A549 (cell line): Measurements from ENCODE around the gene BCKDK. TPM values are rescaled to one million over a fixed set of nuclear protein-coding genes. Genes with fewer than 3 reads are reported as not detected.
"Not testable (repeated sequence)": the region's sequence is repeated elsewhere in the genome, so short reads cannot be mapped to it uniquely, and the experiment has no call there.

ENCODE experiments used
- ATAC-seq, 2 experiments: fragments of 200-7000 bp in 1 of 2; fragments of >200 bp in 1 of 2; cut with Nextera tagmentation in 1 of 2; cut with Tn5 transposase in 1 of 2; 3 replicates each; pipeline versions ENCODE4 v1.8.0 to v1.9.1; 2018 to 2020; ENCODE audit warnings: mild to moderate bottlenecking in 1 of 2, moderate library complexity in 1 of 2
- CTCF ChIA-PET: fragments of 300-600 bp; sonication (Branson Sonifier 250); formaldehyde crosslinking; extraction: SDS; loops from one replicate; lab custom pipeline; 2021; ENCODE audit warnings: antibody characterized with exemption, inconsistent platforms; lab: Yijun Ruan, JAX
- POLR2A ChIA-PET: fragments of 350-600 bp; formaldehyde crosslinking; extraction: SDS; loops from one replicate; lab custom pipeline; 2021; ENCODE audit warnings: antibody characterized with exemption, inconsistent platforms; lab: Yijun Ruan, JAX
- DNase-seq, 2 experiments: peaks; one replicate each; pipeline versions ENCODE4 v3.0.0 to v3.0.0-alpha.2; 2011 to 2016; ENCODE audit warnings: low read depth in 1 of 2, low spot score in 1 of 2
- FAIRE-seq: peaks from 2 replicates; lab custom pipeline; 2011; peaks lifted over from hg19 to GRCh38; lab: Jason Lieb, UNC
- H3K27ac ChIP-seq, 2 experiments: fragments of >200 bp; sonication (Bioruptor Twin); formaldehyde crosslinking; 3 replicates each; pipeline ENCODE4 v1.5.1; 2016 to 2017
- H3K4me1 ChIP-seq: fragments of >200 bp; sonication (Bioruptor Twin); formaldehyde crosslinking; 3 replicates; pipeline ENCODE4 v1.6.1; 2016
- H3K4me2 ChIP-seq: fragments of >200 bp; sonication (Bioruptor Twin); formaldehyde crosslinking; 3 replicates; pipeline ENCODE4 v1.6.1; 2016
- H3K4me3 ChIP-seq: fragments of >200 bp; sonication (Bioruptor Twin); formaldehyde crosslinking; 3 replicates; pipeline ENCODE4 v1.5.1; 2016
- H3K9me3 ChIP-seq: fragments of >200 bp; sonication (Bioruptor Twin); formaldehyde crosslinking; 3 replicates; pipeline ENCODE4 v1.6.1; 2016
- BHLHE40 ChIP-seq: IDR thresholded peaks from 2 replicates; pipeline ENCODE4 v1.6.1; 2012; ENCODE audit warnings: low read depth, low read length, inconsistent platforms
- CBX2 ChIP-seq: fragments of 200-600 bp; sonication (generic); IDR thresholded peaks from 2 replicates; pipeline ENCODE4 v1.6.1; 2016; ENCODE audit warnings: low read depth, mild to moderate bottlenecking, borderline replicate concordance
- CHD2 ChIP-seq: fragments of 150-350 bp; IDR thresholded peaks from 2 replicates; pipeline ENCODE4 v1.6.1; 2014; ENCODE audit warnings: low read length; ENCODE audit not compliant: partially characterized antibody
- CHD4 ChIP-seq: fragments of 200-600 bp; sonication (generic); IDR thresholded peaks from 2 replicates; pipeline ENCODE4 v1.6.1; 2016; ENCODE audit warnings: antibody characterized with exemption, mild to moderate bottlenecking, borderline replicate concordance
- EHF ChIP-seq: fragments of 250-450 bp; sonication (Bioruptor Pico); IDR thresholded peaks from 2 replicates; pipeline ENCODE4 v1.5.0; 2020; ENCODE audit warnings: mild to moderate bottlenecking
- ELK1 ChIP-seq: fragments of 150-350 bp; IDR thresholded peaks from 2 replicates; pipeline ENCODE4 v1.6.1; 2014; ENCODE audit warnings: low read depth, mild to moderate bottlenecking, low read length
- ESRRA ChIP-seq: fragments of 150-350 bp; IDR thresholded peaks from 2 replicates; pipeline ENCODE4 v1.6.1; 2014; ENCODE audit warnings: mild to moderate bottlenecking, low read length, borderline replicate concordance
- FOSB ChIP-seq: fragments of 250-450 bp; sonication (Bioruptor Pico); IDR thresholded peaks from 2 replicates; pipeline ENCODE4 v1.5.0; 2020; ENCODE audit warnings: mild to moderate bottlenecking, moderate library complexity
- GATA3 ChIP-seq: IDR thresholded peaks from 2 replicates; pipeline ENCODE4 v1.6.1; 2012; ENCODE audit warnings: borderline replicate concordance
- HES2 ChIP-seq: fragments of >200 bp; sonication (Bioruptor Twin); formaldehyde crosslinking; IDR thresholded peaks from 2 replicates; pipeline ENCODE4 v1.6.1; 2016
- HEYL ChIP-seq: fragments of 250-450 bp; sonication (Bioruptor Pico); IDR thresholded peaks from 2 replicates; pipeline ENCODE4 v1.8.0; 2021; ENCODE audit warnings: mild to moderate bottlenecking, moderate library complexity
- HOXA7 ChIP-seq: fragments of 250-450 bp; sonication (Bioruptor Pico); IDR thresholded peaks from 2 replicates; pipeline ENCODE4 v1.5.0; 2020; ENCODE audit warnings: mild to moderate bottlenecking, moderate library complexity
- HOXB13 ChIP-seq: fragments of 250-450 bp; sonication (Bioruptor Pico); IDR thresholded peaks from 2 replicates; pipeline ENCODE4 v1.5.0; 2020; ENCODE audit warnings: low read depth, mild to moderate bottlenecking, moderate library complexity
- JUN ChIP-seq, 2 experiments: fragments of >200 bp; sonication (Bioruptor Twin); formaldehyde crosslinking; IDR thresholded peaks; 2 replicates in 1 of 2; 3 replicates in 1 of 2; pipeline ENCODE4 v1.6.1; 2016 to 2017
- KDM1A ChIP-seq: fragments of 200-600 bp; sonication (generic); IDR thresholded peaks from 2 replicates; pipeline ENCODE4 v1.6.1; 2016; ENCODE audit warnings: low read depth, mild to moderate bottlenecking
- NPAS2 ChIP-seq: fragments of 250-450 bp; sonication (Bioruptor Pico); IDR thresholded peaks from 2 replicates; pipeline ENCODE4 v1.8.0; 2022; ENCODE audit warnings: mild to moderate bottlenecking, moderate library complexity, borderline replicate concordance
- NR3C1 ChIP-seq: fragments of >200 bp; sonication (Bioruptor Twin); formaldehyde crosslinking; IDR thresholded peaks from 3 replicates; pipeline ENCODE4 v1.6.1; 2017
- PBX3 ChIP-seq: IDR thresholded peaks from 2 replicates; pipeline ENCODE4 v1.6.1; 2012
- POLR2A ChIP-seq: IDR thresholded peaks from 2 replicates; pipeline ENCODE4 v1.6.1; 2012; ENCODE audit warnings: mild to moderate bottlenecking, low read length
- REST ChIP-seq: fragments of 200-600 bp; sonication (generic); IDR thresholded peaks from 2 replicates; pipeline ENCODE4 v1.6.1; 2016; ENCODE audit warnings: antibody characterized with exemption, mild to moderate bottlenecking, moderate library complexity
- SMC3 ChIP-seq: fragments of >200 bp; sonication (Bioruptor Twin); formaldehyde crosslinking; IDR thresholded peaks from 3 replicates; pipeline ENCODE4 v1.6.1; 2018; ENCODE audit warnings: inconsistent platforms
- ZFP36 ChIP-seq: fragments of 450-650 bp; IDR thresholded peaks from 2 replicates; pipeline ENCODE4 v1.6.1; 2014; ENCODE audit warnings: borderline replicate concordance; ENCODE audit not compliant: partially characterized antibody
- ZNF302 ChIP-seq: fragments of 250-450 bp; sonication (Bioruptor Pico); IDR thresholded peaks from 2 replicates; pipeline ENCODE4 v1.9.0; 2021; ENCODE audit warnings: inconsistent platforms, mild to moderate bottlenecking, moderate library complexity
- ZSCAN20 ChIP-seq: fragments of 250-450 bp; sonication (Bioruptor Pico); IDR thresholded peaks from 2 replicates; pipeline ENCODE4 v1.8.0; 2022; ENCODE audit warnings: mild to moderate bottlenecking, moderate library complexity
- WGBS: methylation state at CpG from one replicate; pipeline ENCODE4 v1.1.6; 2017; ENCODE audit errors: missing lambda C conversion rate; 5-methylcytosine and 5-hydroxymethylcytosine counted together
- polyA plus RNA-seq, 4 experiments: library from polyadenylated mRNA; depleted of rRNA in 3 of 4; stranded (reverse); fragments of >200 nt; fragmentation: RNase III in 1 of 4; extraction: RNeasy Plus Mini Kit Qiagen cat#74134 plus additional on column Dnase treatment in 1 of 4; gene quantifications; 2 replicates in 3 of 4; 3 replicates in 1 of 4; pipeline ENCODE4 v1.2.3, GENCODE V29; 2011 to 2017
- TF ChIP-seq, protein P1 (sequence below): IDR thresholded peaks from 2 replicates; pipeline ENCODE4 v1.6.1; 2012

The BCKDK gene
- polyA plus RNA-seq, 2 of the 4 experiments (the other 2 are of a cell fraction): 20.7 to 36.7 TPM

GRCh38 chr16:31143694-31144148, 35.5 kb downstream of the BCKDK start (continued):
- TF ChIP-seq HEYL (no peak), CHD4 (no peak)
- TF ChIP-seq, all 56 proteins: peak for 0

GRCh38 chr16:31144418-31144817, 36.2 kb downstream of the BCKDK start:
- DNase-seq, H3K27ac ChIP-seq, FAIRE-seq, H3K4me3 ChIP-seq, ATAC-seq, H3K4me2 ChIP-seq, POLR2A ChIA-PET, H3K9me3 ChIP-seq: not testable (repeated sequence)
- H3K4me1 ChIP-seq: peaks cover 16% of the 10 kb centered on the region
- 83% methylated on average over 7 of the region's 7 CpGs for WGBS
- CTCF ChIA-PET: interaction anchor here (0.7 to 6.8 kb wide), 9 partner anchors 13 to 190 kb away, joined by 3 to 166 read pairs (median 9); partner anchors contain the start of genes HSD3B7, KAT8, ZNF646 and ZNF668

DNA sequence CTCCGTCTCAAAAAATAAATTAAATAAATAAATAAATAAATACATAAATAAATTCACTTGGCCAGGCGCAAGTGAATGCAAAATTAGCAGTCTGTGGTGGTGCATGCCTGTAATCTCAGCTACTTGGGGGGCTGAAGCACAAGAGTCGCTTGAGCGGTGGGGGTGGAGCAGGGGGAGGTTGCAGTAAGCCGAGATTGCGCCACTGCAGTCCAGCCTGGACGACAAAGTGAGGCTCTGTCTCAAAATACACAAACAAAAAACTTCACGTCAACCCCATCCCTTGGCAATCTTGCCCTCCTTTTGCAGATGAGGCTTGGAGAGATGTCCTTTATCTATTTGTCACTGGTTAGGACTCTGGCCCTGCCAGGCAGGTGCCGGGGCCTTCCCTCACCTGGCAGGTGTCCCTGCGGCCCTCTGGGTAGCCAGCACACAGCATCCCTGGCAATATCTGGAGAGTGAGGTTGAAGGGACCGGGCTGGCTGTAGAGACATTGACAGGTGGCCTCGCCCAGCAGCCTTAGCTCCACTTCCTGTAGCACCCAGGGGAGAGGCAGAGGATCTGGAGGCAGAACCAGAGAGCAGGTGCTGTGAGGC, 37.3 kb downstream of the BCKDK start:
- no peak overlapping the region for H3K27ac ChIP-seq
- no peak overlapping the region for H3K4me3 ChIP-seq
- no peak for DNase-seq
- WGBS: 71% methylated on average over 11 of the region's 12 CpGs
- no peak for FAIRE-seq
- ChIA-PET CTCF (interaction anchor here (1.1 to 6.8 kb wide), 8 partner anchors 10 to 191 kb away, joined by 3 to 166 read pairs (median 7); partner anchors contain the start of genes HSD3B7, KAT8, PRSS8 and ZNF646), POLR2A (interaction anchor here (0.7 kb wide), 2 partner anchors 313 to 314 kb away, joined by 5 to 8 read pairs; partner anchors contain the start of gene ARMC5)
- ATAC-seq: no peak
- peaks cover 19% of the 10 kb centered on the region for H3K4me1 ChIP-seq
- H3K9me3 ChIP-seq: no peaks in the 10 kb centered on the region
- no peak overlapping the region for H3K4me2 ChIP-seq
- TF ChIP-seq SMC3 (no peak), PBX3 (no peak), ZSCAN20 (CRISPR knock-in tag) (no peak), ZFP36 (no peak), HEYL (no peak), GATA3 (no peak), ESRRA (no peak), CHD2 (no peak), KDM1A (no peak), HES2 (no peak), ELK1 (no peak), CBX2 (no peak)
- TF ChIP-seq, protein P1, sequence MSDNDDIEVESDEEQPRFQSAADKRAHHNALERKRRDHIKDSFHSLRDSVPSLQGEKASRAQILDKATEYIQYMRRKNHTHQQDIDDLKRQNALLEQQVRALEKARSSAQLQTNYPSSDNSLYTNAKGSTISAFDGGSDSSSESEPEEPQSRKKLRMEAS: no peak

DNA sequence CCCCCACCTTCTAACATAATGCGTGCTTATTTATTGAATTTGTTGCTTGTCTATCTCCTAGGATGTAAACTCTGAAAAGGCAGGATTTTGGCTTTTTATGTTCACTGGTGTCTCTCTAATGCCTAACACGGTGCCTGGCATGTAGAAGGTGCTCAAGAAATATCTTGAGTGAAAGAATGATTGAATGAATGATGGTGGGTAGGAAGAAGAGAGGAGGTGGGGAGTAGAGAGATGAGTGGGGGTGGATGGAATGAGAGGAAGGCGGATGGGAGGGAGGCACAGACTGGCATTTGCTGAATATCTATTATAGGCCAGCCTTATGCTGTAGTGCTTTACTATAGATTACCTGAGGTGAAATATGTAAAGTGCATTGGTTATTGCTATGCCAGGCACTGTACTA, 39.4 kb downstream of the BCKDK start:
- no peak for FAIRE-seq
- H3K4me3 ChIP-seq: no peak overlapping the region
- no peak for ATAC-seq
- no peaks in the 10 kb centered on the region for H3K9me3 ChIP-seq
- peaks cover 8% of the 10 kb centered on the region; the same call in 2 of the 3 replicates for H3K4me1 ChIP-seq
- CTCF ChIA-PET: interaction anchor here (1.4 kb wide), 1 partner anchor 10 kb away, joined by 3 read pairs; no protein-coding TSS in a partner anchor
- H3K27ac ChIP-seq: no peak overlapping the region
- WGBS: 68% methylated on average over 3 of the region's 3 CpGs
- DNase-seq: no peak
- POLR2A ChIA-PET: no interaction called here
- no peak overlapping the region for H3K4me2 ChIP-seq
- TF ChIP-seq POLR2A (no peak), HOXA7 (CRISPR knock-in tag) (no peak), ZNF302 (CRISPR knock-in tag) (no peak), NR3C1 (no peak), HOXB13 (no peak), GATA3 (no peak), BHLHE40 (no peak), EHF (CRISPR knock-in tag) (no peak), JUN (IDR thresholded peaks at IDR 0.05) (no peak), ELK1 (no peak), REST (no peak), FOSB (CRISPR knock-in tag) (no peak), NPAS2 (CRISPR knock-in tag) (no peak)
